IPS-NIHi7 (cell line): Measurements from ENCODE around the gene DBR1.
"Not testable (repeated sequence)": the region's sequence is repeated elsewhere in the genome, so short reads cannot be mapped to it uniquely, and the experiment has no call there.

Source experiments
- DNase-seq: peaks from one replicate; pipeline ENCODE4 v3.0.0; 2012; ENCODE audit warnings: mixed read lengths; ENCODE audit errors: extremely low spot score

Gene DBR1

GRCh38 chr3:138186803-138187295 lies 12.1 kb upstream of the DBR1 start:
- peak; percentile 98 for DNase-seq

GRCh38 chr3:138186221-138186620 lies 11.5 kb upstream of the DBR1 start:
- no peak for DNase-seq

- no peak for DNase-seq
Observed at GRCh38 chr3:138184994-138185393, 10.3 kb upstream of the DBR1 start.

- no peak for DNase-seq
Observed at GRCh38 chr3:138180375-138181029, 5.8 kb upstream of the DBR1 start.

- no peak for DNase-seq
Observed at GRCh38 chr3:138173769-138174420, 826 bp downstream of the DBR1 start.

GRCh38 chr3:138172625-138173024 lies 2.1 kb downstream of the DBR1 start:
- no peak for DNase-seq

GRCh38 chr3:138165061-138165460 lies 9.7 kb downstream of the DBR1 start:
- no peak for DNase-seq

- DNase-seq: no peak
Observed at GRCh38 chr3:138157743-138158142, 17.0 kb downstream of the DBR1 start.

GRCh38 chr3:138154534-138154933 lies 20.2 kb downstream of the DBR1 start:
- no peak for DNase-seq

GRCh38 chr3:138148503-138148902 lies 26.2 kb downstream of the DBR1 start:
- DNase-seq: no peak

- DNase-seq: not testable (repeated sequence)
Observed at GRCh38 chr3:138142181-138142580, 32.5 kb downstream of the DBR1 start.

- DNase-seq: no peak
Observed at GRCh38 chr3:138140940-138141339, 33.8 kb downstream of the DBR1 start.

GRCh38 chr3:138139691-138140090 lies 35.0 kb downstream of the DBR1 start:
- no peak for DNase-seq

GRCh38 chr3:138137861-138138260 lies 36.9 kb downstream of the DBR1 start:
- DNase-seq: no peak

GRCh38 chr3:138136201-138136600 lies 38.5 kb downstream of the DBR1 start:
- DNase-seq: no peak

GRCh38 chr3:138135833-138136194 lies 38.9 kb downstream of the DBR1 start:
- DNase-seq: no peak

GRCh38 chr3:138135146-138135832 lies 39.4 kb downstream of the DBR1 start:
- no peak for DNase-seq

GRCh38 chr3:138132239-138132638 lies 42.5 kb downstream of the DBR1 start, which contains the start of gene A4GNT:
Gene A4GNT, minus strand, starts transcription at chr3:138132390. Its CDS starts 1,134 bp downstream, at chr3:138131256.
- DNase-seq: no peak

GRCh38 chr3:138127636-138128365 lies 46.9 kb downstream of the DBR1 start:
- DNase-seq: no peak

- no peak for DNase-seq
Observed at GRCh38 chr3:138125548-138126221, 49.0 kb downstream of the DBR1 start.

- no peak for DNase-seq
Observed at GRCh38 chr3:138124706-138125355, 49.9 kb downstream of the DBR1 start.
